GM19240 (cell line): ENCODE data around the gene SRMS.
"Not testable (repeated sequence)": the region's sequence is repeated elsewhere in the genome, so short reads cannot be mapped to it uniquely, and the experiment has no call there.

ENCODE experiments used
- DNase-seq: peaks from one replicate; pipeline ENCODE4 v3.0.0; 2011; ENCODE audit warnings: low spot score; ENCODE audit not compliant: insufficient read length

The SRMS gene

GRCh38 chr20:63525185-63525584 lies 22.4 kb downstream of the SRMS start:
- DNase-seq = no peak

- no peak for DNase-seq
Observed at GRCh38 chr20:63522981-63523611, 24.5 kb downstream of the SRMS start.

GRCh38 chr20:63522091-63522868 lies 25.3 kb downstream of the SRMS start:
- no peak for DNase-seq

GRCh38 chr20:63521602-63522001 lies 25.9 kb downstream of the SRMS start:
- DNase-seq = no peak

- DNase-seq = peak; percentile 81
Observed at GRCh38 chr20:63520934-63521601, 26.5 kb downstream of the SRMS start.

- peak; percentile 92 for DNase-seq
Observed at GRCh38 chr20:63520504-63520933, 27.0 kb downstream of the SRMS start, which contains the start of gene PPDPF. Gene PPDPF, plus strand, starts transcription at chr20:63520765. Its CDS starts 544 bp downstream, at chr20:63521309.

GRCh38 chr20:63519668-63520503 lies 27.7 kb downstream of the SRMS start:
- no peak for DNase-seq

GRCh38 chr20:63518946-63519667 lies 28.4 kb downstream of the SRMS start:
- DNase-seq = no peak

GRCh38 chr20:63518351-63518861 lies 29.1 kb downstream of the SRMS start:
- no peak for DNase-seq

GRCh38 chr20:63517376-63518309 lies 29.9 kb downstream of the SRMS start:
- no peak for DNase-seq

GRCh38 chr20:63514520-63514919 lies 33.0 kb downstream of the SRMS start:
- not testable (repeated sequence) for DNase-seq

GRCh38 chr20:63513207-63513606 lies 34.3 kb downstream of the SRMS start:
- no peak for DNase-seq

GRCh38 chr20:63509088-63509564 lies 38.4 kb downstream of the SRMS start:
- DNase-seq = no peak

- DNase-seq = no peak
Observed at GRCh38 chr20:63508072-63508768, 39.3 kb downstream of the SRMS start.

GRCh38 chr20:63507083-63507743 lies 40.3 kb downstream of the SRMS start:
- DNase-seq = no peak

GRCh38 chr20:63505723-63506122 lies 41.8 kb downstream of the SRMS start:
- no peak for DNase-seq

GRCh38 chr20:63505281-63505680 lies 42.3 kb downstream of the SRMS start:
- DNase-seq = no peak

GRCh38 chr20:63504642-63505041 lies 42.9 kb downstream of the SRMS start:
- DNase-seq = no peak
